GM12875 (cell line): ENCODE data around the gene ZNF235.

Source experiments
- H3K4me3 ChIP-seq: one replicate; pipeline ENCODE4 v1.5.1; 2011; ENCODE audit warnings: low read depth, low read length, control low read depth
- CTCF ChIP-seq: IDR thresholded peaks from 2 replicates; pipeline ENCODE4 v1.5.1; 2011; ENCODE audit warnings: low read depth, mild to moderate bottlenecking, control low read depth, inconsistent platforms, low read length, moderate library complexity, borderline replicate concordance; ENCODE audit not compliant: insufficient read depth

Gene ZNF235

GRCh38 chr19:44313231-44313630 lies 8.4 kb upstream of the ZNF235 start:
- H3K4me3 ChIP-seq: no peak overlapping the region
- no peak for TF ChIP-seq CTCF

- no peak overlapping the region for H3K4me3 ChIP-seq
These were observed 3.2 kb upstream of the ZNF235 start for GRCh38 chr19:44308011-44308410.

GRCh38 chr19:44306283-44306682 lies 1.5 kb upstream of the ZNF235 start:
- H3K4me3 ChIP-seq: no peak overlapping the region
- TF ChIP-seq CTCF: no peak

More at GRCh38 chr19:44308011-44308410, 3.2 kb upstream of the ZNF235 start:
- TF ChIP-seq CTCF: no peak

GRCh38 chr19:44305457-44305856 lies 632 bp upstream of the ZNF235 start:
- TF ChIP-seq CTCF: no peak
- H3K4me3 ChIP-seq: no peak overlapping the region

GRCh38 chr19:44303976-44304568 lies 753 bp downstream of the ZNF235 start:
- peak overlapping the region; percentile 76 for H3K4me3 ChIP-seq
- no peak for TF ChIP-seq CTCF

GRCh38 chr19:44303320-44303719 lies 1.5 kb downstream of the ZNF235 start:
- no peak for TF ChIP-seq CTCF
- H3K4me3 ChIP-seq: no peak overlapping the region

GRCh38 chr19:44284968-44285367 lies 19.9 kb downstream of the ZNF235 start:
- no peak for TF ChIP-seq CTCF
- no peak overlapping the region for H3K4me3 ChIP-seq
